Suppressor macrophage (primary cell): Measurements from ENCODE around the gene SLC27A3.

Experiments
- DNase-seq, 4 experiments: peaks; one replicate each; pipeline ENCODE4 v3.0.0-alpha.2; 2020 to 2022

The SLC27A3 gene

DNA sequence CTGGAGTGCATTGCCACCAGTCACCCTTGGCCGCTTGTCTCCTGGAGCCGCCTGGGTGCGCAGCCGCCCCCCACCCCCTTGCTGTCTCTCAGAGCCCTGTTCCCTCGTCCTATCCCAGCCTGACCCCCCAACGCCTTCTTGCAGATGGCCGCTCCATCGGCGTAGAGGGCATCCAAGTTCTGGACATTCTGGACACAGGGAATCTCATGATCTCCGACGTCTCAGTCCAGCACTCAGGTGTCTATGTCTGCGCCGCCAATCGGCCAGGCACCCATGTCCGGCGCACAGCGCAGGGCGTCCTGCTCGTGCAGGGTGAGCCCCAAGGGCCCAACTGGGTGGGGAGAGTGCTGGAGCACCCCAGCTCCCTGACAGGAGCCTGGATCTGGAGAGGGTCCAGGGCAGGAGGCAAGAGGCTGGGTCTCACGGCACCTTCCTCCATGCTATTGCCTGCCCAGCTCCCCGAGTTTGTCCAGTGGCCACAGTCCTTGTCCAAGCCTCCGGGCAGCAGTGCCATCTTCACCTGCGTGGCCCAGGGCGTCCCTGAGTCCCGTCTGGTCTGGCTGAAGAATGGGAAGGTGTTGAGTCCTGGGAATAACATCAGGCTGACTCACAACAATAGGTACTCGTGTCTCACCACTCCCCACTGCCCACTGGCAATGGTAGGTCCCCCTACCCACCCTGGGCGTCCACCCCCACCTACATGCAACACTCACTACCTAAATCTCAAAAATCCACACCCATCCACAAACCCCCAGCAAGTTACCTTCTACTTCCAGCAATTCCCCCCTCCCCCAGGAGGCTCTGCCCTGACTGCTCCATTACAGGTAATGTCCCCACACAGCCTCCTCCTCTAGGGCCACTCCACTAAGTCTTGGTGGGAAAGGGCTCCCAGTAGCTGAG is 24.6 kb downstream of the SLC27A3 start:
- no peak for DNase-seq

DNA sequence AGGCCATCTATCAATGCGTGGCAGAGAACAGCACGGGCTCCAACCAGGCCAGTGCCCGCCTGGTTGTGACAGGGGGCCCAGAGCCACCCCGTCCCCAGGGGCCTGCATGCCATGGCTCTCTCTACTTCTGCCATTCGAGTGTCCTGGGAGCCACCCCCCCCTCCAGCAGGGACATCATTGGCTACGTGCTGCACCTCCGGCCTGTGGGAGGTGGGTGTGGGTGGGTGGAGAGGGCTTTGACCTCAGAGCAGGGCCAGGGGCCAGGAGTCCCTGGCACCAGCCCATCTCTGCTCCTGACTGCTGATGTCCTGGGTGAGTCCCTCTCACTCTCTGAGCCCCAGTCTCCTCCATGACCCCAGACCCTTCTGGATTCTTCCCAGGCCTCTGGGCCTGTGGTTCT is 25.3 kb downstream of the SLC27A3 start:
- no peak for DNase-seq

DNA sequence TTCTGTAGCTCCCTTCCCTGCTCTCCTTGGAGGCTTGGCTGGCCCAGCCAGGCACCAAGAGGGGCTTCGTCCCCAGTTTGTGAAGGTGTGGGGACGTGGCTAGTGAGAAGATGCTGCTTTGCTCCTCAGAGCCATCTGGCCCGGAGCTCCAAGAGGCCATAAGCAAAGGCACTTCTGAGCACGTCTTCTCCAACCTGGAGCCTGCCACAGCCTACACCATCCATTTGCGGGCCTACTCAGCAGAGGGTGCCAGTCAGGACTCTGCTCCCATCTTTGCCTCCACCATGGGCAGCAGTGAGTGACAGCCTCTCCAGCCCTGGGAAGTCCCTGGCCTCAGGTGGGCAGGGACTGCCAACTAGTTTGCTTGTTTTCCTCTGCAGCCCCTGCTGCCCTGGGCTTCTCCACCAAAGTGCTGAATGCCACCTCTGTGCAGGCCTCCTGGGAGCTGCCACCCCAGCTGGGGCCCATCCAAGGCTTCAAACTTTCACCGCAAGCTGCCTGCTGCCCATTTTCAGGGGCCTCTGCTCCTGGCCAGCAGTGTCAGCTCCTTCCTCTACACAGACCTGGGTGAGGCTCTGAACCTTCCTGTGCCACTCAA is 25.9 kb downstream of the SLC27A3 start:
- no peak for DNase-seq

DNA sequence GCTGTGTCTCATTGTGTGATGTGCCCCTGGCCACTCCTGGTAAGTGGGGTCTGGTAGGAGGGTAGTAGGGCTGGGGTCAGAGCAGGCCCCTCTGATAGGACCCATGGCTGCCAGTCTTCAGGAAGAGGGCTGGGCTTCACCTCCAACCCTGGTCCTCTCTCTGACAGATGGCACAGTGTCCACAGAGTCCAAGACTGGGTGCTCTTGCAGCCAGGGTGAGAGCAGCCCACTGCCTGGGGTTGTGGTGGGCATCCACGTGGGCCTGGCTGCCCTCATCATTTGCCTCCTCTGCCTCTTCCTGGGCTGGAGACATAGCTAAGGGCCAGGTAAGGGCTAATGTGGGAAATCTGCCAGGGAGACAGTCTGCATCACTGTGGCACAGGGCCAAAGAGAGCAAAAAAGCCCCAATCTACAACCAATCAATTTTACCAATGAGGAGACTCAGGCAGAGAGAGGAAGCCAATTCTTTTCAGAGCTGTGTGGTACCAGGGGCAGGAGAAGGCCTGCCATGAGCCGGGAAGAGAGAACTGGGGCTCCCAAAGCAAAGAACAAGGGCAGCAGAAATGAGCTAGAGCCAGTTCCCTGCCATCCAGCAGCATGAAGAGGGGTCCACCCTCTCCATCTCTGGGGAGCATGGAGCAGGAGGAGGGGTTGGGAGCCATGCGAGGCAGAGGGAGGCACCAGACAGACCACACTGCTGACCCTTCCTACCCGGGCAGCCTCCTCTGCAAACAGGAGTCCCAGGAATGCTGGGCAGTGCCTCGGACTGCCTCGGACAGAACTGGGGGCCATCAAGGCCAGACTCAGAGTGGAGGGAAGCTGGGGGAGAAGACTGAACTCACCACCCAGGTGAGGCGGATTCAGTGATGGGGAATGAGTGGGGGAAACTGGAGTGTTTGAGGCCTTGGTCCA is 26.8 kb downstream of the SLC27A3 start:
- DNase-seq, result no peak

DNA sequence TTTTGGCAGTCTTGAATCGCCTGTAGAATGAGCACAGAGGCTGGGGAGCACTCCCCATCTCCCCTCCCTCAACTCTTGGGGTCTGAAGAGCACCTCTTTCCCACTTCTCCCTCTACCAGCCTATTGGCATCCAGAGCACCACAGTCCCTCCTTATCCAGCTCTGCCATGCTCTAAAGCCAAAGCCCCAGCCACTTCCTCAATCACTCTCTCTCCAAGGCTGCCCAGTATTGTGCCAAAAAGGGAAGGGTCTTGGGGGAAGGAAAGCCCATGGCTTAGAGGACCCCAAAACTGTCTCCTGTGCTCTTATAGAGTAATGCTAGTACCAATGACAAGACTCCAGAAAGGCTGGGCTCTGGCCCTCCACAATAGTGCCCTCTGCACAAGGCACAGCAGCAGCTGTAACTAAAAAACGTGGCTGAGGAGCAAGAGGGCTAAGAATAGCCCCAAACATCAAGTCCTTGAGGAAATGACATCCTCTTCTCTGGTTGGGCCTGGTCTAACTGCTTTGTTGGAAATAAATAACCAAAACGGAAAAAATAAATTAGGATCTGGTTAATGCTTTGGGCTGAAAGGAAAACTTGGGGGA is 28.4 kb downstream of the SLC27A3 start:
- peak; percentile 24 to 40 (median 38) for DNase-seq

DNA sequence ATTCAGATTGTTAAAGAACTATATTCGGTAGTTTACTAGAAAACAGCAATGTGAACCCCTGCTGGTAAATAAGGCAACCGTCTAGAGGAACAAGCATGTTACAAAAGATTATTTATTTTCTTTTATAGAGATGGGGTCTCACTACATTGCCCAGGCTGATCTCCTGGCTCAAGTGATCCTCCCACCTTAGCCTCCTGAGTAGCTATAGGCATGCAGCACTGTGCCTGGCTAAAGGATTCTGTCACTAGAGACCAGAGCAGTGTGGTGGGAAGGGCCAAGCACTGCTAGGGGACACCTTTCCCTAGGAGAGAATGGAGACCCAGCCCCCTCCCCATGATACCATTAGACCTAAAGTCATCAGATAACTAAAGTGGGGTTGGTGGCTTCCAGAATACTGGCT is 28.9 kb downstream of the SLC27A3 start:
- DNase-seq, result no peak

DNA sequence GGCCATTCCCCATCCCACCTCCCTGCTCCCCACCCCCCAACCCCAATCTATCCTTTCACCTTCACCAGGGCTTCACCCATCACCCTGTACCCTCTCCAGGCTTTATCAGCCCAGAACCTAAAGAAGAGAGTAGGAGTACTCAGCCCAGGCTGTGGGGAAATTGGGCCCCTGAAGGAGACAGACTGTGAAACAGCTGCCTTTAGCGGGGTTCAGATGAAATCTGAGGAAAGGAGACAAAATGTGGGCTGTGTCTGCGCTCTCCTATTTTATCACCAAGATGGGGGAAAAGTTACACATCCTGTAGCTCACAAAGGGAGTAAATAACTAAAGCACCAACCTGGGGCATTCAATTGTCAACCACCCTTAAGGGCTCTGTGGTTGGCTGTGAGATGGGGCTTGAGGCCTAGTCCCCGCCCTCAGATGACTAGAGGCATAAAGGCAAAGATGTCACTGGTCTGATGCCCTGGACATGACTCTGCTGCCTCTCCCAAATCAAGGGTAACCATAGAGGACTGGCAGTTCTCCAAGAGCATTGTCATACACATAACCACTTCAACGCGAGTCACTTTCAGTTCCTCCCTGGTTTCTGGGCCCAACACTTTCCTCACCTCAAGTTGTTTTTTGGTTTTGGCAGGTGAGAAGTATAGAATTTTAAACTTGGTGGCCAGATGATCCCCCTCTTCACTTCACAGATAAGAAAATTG is 30.0 kb downstream of the SLC27A3 start:
- DNase-seq, result peak; percentile 90 to 98 (median 94)

DNA sequence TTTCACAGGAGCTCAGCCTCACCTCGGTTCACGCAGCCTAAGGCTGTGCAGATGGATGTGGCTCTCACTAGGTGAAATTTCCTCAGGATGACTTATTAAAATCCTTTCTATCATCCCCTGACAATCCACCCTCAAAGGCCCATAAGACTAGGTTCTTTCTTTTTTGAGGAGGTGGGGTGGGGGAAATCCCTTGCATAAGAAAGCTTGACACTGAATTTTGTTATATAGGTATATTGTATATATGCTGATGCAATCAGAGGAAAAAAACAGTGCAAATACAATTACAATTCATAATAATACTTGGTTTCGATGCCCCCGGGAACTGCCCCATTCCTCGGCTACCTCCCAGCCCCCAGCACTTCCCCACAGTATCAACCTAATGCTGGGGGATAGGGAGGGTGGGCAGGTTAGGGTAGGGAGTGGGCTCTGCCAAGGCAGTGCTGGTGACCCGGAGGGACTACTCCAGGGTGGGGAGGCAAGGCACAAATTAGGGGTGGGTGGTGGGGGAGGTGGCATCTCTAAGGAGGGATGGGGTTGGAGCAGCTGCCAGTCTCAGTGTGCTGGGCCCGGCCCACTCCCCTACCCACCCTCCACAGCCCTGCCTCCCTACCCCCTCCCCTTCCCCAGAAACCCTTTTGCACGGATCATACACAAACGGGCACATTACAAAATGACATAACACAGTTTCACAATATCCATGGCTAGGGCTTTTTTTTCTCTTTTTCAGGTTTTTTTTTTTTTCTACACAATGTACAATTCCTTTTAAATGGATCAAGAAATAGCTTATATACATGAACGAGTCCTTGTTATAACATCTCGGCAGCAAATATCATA is 30.9 kb downstream of the SLC27A3 start:
- peak in 2 of 4 experiments; percentile 55 to 58 for DNase-seq

DNA sequence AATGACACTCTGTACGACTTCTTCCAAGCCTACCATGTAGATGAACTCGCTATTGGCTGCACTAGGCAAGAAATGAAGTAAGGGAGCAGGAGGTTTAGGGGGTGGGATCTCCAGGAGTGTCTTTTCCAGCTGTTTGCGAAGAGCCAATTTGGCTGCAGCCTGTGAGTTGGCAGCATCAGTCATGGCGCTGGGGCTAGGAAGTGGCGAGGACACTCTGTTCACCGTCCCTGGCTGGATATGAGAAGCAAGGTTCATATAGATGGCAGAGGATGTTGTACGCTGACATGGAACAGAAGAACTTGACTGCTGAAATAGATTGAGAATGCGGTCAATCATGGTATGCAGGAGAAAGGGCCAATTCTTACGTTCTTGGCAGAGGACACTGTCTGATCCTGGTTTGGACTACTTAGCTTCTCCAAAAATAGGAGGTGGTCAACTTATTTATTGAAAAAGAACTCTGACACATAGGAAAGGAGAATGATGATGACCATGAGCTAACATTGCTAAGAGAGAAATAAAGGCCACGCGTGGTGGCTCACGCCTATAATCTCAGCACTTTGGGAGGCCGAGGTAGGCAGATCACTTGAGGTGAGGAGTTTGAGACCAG is 41.2 kb downstream of the SLC27A3 start:
- DNase-seq, result no peak

DNA sequence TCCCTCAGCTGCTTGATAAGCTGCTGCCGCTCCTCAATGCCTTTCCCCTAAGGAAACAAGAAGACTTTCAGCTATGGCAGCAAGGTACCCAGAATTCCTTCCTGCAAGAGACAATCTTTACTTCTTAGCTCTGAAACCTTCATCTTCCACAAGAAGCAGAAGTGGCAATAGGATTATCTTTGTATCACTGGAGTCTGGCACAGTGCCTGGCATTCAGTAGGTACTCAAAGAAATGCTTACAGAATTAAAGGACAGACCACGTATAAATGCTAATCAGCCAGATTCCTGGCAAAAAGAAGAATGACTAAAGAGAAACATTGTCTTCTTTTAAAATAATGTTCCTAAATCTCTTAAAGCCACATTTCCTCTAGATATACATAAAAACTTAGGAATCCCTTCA is 43.7 kb downstream of the SLC27A3 start:
- no peak for DNase-seq

DNA sequence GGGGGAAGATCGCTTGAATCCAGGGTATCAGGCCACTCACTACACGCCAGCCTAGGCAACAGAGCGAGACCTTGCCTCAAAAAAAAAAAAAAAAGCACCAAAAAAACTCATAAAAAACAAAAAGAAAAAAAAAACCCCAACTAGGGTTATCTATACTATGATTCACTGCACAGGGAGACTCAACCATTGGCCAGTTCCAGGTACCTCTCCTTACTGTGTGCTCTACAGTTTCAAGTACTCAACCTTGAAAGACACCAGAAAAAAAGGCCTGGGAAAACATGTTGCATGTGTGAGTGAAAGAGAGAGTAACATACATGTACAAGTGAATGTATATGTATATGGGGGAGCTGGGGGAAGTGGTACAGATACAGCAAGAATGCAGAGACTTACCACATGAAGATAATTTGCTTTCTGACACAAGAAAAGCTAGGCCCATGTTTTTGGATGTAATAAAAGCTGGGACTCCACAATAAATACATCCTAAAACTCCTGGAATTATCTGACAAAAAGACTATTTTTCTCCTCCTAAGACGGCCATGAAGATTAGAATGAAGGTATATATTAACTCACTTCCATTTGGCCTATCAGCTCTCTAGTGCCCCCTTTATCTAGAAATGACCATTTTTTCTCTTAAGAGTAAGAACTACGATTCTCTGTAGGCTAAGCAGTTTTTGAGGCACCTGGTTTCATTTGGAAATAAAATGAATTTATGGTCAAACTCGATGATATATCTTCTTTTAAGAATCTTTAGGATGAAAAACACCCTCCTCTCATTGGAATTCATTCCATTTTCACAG is 52.2 kb downstream of the SLC27A3 start:
- no peak for DNase-seq
